HEK293 (cell line): ENCODE results near the gene USP50.

Source experiments
- CTCF ChIP-seq: fragments of 450-650 bp; formaldehyde crosslinking; IDR thresholded peaks from 2 replicates; pipeline ENCODE4 v1.5.1; 2016; ENCODE audit warnings: missing biosample characterization, missing genetic modification characterization
- GLI4 ChIP-seq: fragments of 450-650 bp; formaldehyde crosslinking; IDR thresholded peaks from 2 replicates; pipeline ENCODE4 v1.5.1; 2016; ENCODE audit warnings: missing biosample characterization, missing genetic modification characterization
- ZNF335 ChIP-seq: fragments of 450-650 bp; formaldehyde crosslinking; conservative IDR thresholded peaks from 2 replicates; pipeline ENCODE4 v1.5.1; 2016; ENCODE audit warnings: missing biosample characterization, missing genetic modification characterization

- no peak for TF ChIP-seq ZNF335 (tag by site-specific recombination)
- no peak for TF ChIP-seq CTCF (tag by site-specific recombination)
- no peak for TF ChIP-seq GLI4 (tag by site-specific recombination)
Observed at GRCh38 chr15:50562735-50563640, 16.5 kb upstream of the USP50 start.
